GM19193 (cell line): Measurements from ENCODE around the gene RAD54L.

Experiments used
- POLR2A ChIP-seq: IDR thresholded peaks from 4 replicates; pipeline ENCODE4 v1.6.1; 2011; ENCODE audit not compliant: insufficient read depth, insufficient read length; ENCODE audit errors: extremely low read depth

RAD54L gene

DNA sequence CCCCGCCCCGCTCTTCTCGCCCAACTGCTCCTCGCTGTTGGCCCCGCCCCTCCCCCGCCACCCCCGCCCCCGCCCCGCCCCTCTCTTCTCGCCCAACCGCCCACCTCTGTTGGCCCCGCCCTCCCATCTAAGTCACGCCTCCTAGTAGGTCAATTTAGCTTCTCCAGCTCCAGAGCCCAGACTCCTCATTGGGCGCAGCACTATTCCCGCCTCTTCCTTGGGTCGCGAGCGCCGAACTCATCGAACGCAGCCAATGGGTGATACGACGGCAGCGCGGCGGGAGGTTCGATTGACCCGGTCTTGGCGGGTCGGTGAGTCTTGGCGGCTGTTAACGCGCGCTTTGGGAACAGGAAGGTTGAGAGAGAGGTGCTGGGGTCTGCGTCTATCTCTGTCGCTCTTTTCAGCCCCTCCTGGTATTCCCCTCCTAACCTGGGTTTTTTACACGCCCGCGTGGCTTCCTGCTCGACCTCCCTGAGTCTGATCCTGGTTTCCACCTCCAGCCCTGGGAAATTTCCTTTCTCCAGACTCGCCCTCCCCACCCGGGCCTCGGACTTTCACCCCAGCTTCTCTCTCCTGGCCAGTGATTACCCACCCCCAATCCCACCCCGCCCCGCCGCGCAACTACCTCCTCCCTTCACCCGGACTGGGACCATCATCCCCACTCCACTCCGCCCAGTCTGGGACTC is at the start of gene RAD54L:
TSS of gene RAD54L (plus strand) at position 328 of the 686 bp plus-strand sequence. CDS start 643 bp downstream, outside the sequence.
- TF ChIP-seq POLR2A, result peak; percentile 78

DNA sequence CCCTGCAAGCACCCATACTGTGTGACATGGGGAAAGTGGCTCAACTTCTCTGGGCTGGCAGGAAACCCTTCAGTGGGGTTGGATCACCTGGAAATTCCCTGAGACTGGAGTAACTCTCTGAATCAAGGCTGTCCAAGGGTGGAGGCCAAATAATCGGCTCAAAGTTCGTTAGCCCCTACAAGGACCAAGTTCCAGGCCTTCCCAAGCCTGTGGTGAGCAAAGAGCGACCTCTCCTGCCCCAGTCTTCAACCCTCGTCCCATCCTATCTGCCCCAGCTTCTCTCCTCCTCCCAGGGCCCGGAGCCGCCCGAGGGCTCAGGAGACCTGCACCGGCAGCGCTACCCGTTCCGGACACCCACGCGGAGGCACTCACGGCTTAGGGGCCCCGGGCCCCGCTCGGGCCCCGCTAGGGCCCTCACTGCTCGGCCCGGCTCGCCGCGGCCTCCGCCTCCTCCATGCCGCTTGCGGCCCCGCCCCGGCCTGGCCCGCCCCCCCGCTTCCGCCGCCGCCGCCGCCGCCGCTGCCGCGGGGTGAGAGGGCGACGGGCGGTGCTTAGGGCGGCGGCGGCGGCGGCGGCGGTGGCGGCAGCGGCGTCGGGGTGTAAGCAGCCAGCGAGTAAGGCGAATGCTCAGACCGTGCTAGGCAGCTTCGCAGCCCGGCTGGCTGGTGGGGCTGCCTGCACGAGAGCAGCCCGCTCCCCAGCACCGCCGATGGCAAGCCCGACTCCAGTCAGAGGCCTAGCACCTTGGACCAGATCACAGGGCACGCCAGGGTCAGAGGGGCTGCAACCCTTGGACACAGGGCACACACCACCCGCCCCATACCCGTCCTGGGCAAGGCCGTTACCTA is 49.4 kb upstream of the RAD54L start, which contains the start of gene POMGNT1:
TSS of gene POMGNT1 (minus strand) at position 471 of the 848 bp plus-strand sequence. CDS start 613 bp downstream, outside the sequence.
- peak; percentile 85 for TF ChIP-seq POLR2A

DNA sequence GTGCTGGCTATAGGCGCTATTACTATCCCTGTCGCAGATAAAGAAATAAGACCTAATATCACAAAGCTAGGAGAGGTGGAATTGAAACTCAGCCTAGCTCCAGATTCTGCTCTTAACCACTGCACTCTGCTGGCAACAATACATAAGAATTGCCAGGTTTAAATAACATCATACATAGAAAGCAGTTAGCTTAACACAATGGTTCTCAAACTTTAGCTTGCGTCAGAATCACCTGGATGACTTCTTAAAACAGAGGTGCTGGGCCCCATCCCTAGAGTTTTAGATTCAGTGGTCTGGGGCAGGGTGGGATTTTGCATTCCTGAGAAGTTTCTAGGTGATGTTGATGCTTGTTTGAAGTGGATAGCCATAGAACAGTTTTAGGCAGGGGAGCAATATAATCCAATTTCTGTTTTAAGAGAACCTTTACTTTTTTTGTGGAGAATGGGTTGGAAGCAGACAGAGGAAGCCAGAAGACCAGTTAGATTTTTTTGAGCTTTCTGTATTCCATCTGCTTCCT is 48.3 kb upstream of the RAD54L start:
- no peak for TF ChIP-seq POLR2A

DNA sequence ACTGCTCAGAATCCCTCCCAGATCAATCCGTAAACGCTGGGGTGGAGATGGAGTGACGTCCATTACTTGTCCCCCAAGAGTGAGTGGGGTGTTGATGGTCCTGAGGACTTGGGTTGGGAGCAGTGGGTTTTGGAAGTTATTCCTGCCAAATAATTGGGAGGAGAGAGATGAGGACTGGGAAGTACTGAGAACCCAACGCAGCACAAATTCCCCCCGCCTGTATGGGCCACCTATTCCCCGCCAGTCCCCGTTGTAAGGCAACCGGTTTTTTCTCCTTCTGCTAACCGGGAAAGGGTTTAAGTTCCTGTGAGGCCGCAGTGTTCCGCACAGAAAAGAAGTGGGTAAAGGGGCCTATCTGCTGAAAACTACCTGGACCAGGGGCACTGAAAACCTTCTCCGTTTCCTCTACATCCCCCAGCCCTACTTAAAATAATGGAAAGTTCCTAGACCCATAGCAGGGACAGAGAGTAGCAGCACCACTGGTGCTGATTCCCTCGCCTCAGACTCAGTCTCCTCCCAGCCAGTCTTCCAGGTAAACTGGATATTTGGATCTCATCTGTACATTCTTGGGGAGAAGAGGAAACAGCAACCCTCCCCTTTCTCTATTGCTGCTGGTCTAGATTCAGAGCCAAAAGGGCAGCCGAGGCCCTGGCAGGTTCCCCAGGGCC is 43.7 kb upstream of the RAD54L start:
- TF ChIP-seq POLR2A, result no peak

DNA sequence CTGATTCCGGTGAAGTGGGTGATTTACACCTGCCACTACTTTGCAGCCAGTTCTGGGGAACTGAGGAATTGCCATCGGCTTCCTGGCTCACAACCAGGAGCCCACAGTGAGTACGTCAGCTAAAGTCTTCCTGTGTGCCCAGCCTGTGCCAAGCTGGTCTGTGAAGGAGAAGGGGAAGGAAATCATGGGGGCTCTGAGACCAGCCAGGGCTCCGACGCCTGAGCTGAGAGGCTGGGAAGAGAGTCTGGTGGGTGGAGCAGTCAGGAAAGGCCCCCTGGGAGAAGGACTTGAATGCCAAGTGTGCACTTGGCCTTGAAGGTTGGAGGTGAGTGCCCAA is 43.2 kb upstream of the RAD54L start:
- TF ChIP-seq POLR2A, result no peak

DNA sequence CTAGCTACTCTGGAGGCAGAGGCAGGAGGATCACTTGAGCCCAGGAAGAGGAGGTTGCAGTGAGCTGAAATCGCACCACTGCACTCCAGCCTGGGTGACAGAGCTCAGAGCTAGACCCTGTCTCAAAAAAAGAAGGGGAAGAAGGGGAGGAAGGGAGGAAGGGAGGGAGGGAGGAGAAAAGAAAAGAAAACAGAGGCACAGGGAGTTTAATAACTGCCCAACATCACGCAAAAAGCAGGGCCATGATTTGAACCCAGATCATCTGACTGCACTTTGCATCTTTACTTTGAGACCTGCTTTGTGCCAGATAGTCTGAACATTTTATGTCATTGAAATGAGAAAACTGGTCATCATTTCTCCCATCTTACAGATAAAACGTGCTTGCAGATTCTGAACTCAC is 42.4 kb upstream of the RAD54L start:
- TF ChIP-seq POLR2A, result no peak

DNA sequence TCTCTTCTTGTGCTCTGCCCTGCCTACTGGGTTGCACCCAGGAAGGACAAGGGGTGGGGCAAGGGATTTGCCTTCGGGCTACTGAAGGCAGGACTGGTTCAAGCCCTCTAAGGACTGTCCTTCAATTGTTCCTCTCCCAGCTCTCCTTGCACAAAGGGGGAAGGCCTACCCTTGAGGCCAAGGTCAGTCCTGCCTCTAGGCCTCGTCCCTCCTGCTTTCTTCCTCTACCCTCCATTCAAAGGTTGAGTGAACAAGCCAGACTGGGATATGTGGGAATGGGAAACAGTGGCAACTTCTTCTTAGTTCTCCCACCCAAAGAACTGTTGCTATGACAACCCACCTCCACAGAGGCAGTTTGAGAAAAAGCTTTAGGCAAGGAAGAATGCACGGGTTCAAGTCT is 41.8 kb upstream of the RAD54L start:
- no peak for TF ChIP-seq POLR2A

DNA sequence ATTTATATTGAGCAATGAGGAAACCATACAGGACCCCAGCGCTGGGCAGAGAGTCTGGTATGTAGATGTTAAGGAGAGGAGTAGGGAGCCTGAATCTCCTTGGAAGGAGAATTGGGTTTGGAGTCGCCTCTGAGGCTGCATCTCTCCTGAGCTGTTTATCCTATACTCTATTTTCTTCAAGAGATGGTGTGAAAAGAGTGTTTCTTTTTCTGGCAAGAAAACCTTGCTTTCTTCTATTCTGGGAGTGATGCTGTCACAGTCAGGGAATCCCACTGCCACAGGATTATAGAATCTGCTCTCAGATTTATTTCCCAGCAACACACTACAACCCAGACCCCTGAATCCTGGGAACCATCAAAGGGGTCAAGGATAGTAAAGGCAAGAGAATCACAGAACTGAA is 41.2 kb upstream of the RAD54L start:
- no peak for TF ChIP-seq POLR2A

DNA sequence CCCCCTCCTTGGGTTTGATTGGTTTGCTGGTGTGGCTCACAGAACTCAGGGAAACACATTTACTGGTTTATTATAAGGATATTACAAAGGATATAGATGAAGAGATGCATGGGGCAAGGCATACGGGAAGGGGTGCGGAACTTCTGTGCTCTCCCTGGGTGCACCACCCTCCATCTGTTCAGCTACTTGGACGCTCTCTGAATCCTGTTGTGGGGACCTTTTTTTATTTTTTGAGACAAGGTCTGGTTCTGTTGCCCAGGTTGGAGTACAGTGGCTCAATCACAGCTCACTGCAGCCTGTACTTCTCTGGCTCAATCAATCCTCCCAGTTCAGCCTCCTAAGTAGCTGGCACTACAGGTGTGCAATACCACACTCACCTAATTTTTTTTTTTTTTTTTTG is 37.0 kb upstream of the RAD54L start:
- no peak for TF ChIP-seq POLR2A

DNA sequence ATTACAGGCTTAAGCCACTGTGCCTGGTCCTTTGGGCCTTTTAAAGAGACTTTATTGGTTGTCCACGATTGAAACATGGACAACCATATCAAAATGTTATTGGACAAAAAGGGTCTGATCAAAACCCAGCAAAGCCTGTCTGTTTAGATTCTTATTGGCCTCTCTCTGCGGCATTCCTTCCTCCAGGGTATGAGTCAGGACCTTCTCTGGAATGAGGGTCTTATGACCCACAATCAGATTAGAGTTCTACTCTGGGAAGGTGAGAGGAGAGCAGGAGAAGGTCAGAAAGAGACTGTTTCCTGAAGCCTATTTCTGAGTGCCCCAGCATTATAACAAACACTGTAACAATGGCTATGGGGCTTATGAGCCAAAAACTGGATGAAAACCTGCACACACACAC is 36.5 kb upstream of the RAD54L start:
- no peak for TF ChIP-seq POLR2A

DNA sequence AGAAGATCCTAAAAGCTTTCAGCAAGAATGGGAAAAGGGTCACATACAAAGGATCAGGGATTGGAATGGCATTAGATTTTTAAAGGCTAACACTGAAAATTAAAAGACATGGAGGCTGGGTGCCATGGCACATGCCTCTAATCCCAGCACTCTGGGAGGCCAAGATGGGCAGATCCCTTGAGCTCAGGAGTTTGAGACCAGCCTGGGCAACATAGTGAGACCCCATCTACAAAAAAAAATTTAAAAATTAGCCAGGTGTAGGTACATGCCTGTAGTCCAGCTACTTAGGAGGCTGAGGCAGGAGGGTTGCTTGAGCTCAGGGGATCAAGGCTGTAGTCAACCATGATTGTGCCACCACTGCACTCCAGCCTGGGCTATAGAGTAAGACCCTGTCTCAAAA is 32.1 kb upstream of the RAD54L start:
- TF ChIP-seq POLR2A, result no peak

DNA sequence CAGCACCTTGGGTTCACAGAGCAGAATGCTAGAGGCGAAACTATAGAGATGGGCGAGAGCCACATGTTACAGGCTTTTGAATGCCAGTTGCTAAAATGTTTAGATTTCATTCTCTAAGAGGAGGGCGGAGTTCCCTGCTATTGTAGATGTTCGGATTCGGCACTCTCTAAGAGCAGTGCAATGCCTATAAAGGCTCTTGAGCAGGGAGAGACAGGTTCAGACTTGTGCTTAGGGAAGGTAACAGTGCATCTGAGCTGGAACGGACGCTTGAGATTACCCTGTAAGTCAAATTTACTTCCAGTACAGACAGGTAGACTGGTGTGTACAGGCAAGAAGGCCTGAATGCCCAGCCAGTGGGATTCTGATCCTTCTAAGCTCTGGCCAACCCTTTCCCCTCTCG is 29.1 kb upstream of the RAD54L start:
- no peak for TF ChIP-seq POLR2A

DNA sequence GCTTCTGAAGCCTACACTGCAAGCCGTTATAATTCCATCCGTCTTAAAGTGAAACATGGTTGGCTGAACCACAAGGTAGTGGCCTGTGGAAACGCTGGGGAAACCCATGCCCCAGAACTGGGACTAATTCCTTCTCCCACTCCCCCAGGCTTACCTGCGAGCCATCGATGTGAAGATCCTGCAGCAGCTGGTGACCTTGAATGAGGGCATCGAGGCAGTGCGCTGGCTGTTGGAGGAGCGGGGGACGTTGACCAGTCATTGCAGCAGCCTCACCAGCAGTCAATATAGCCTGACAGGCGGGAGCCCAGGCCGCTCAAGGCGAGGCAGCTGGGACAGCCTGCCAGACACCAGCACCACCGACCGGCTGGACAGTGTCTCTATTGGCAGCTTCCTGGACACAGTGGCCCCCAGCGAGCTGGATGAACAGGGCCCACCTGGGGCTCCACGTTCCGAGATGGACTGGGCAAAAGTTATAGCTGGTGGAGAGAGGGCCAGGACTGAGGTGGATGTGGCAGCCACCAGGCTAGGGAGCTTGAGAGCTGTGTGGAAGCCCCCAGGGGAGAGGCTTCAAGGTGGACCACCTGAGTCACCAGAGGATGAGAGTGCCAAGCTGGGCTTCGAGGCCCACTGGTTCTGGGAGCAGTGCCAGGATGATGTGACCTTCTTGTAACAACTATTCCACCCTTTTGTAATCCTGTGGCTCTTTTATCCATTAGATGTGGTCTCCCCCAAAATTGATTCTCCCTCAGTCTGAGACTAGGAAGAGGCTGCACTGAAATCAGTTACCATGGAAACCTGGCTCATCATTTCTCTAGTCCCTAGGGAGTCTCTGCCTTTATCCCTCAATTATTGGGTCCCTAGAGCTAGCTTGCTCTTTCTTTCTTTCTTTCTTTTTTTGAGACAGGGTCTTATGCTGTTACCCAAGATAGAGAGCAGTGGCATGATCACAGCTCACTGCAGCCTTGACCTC is 27.7 kb upstream of the RAD54L start:
- TF ChIP-seq POLR2A, result no peak

DNA sequence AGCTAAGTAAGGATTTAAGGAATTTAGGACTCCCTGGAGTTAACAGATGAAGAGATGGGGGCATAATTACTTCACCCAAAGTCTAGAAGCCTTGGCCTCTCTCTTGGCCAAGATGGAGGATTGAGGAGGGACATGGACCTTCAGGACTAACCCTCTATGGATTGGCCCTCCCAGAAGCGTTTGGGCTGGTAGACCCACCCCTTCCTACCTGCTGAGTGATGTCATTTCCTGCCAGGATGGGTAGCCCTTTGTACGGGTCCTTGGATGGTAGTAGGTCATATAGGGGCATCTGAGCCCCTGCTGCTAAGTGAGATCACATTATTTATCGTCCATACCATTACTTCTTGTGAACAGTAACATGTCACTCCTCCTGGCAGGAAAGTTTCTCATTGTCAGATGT is 26.8 kb upstream of the RAD54L start:
- no peak for TF ChIP-seq POLR2A
